Ishikawa (cell line): ENCODE data around the gene TSHZ3.

Experiments used
- CEBPB ChIP-seq: IDR thresholded peaks from 2 replicates; pipeline ENCODE4 v1.6.1; 2012
- EGR1 ChIP-seq: IDR thresholded peaks from 2 replicates; pipeline ENCODE4 v1.6.1; 2012
- EP300 ChIP-seq: IDR thresholded peaks from 2 replicates; pipeline ENCODE4 v1.6.1; 2012; ENCODE audit warnings: borderline replicate concordance
- MAX ChIP-seq: IDR thresholded peaks from 2 replicates; pipeline ENCODE4 v1.6.1; 2012
- RAD21 ChIP-seq: IDR thresholded peaks from 2 replicates; pipeline ENCODE4 v1.6.1; 2012; ENCODE audit warnings: low read depth
- TAF1 ChIP-seq: IDR thresholded peaks from 2 replicates; pipeline ENCODE4 v1.6.1; 2012; ENCODE audit warnings: low read depth, mild to moderate bottlenecking
- TCF12 ChIP-seq: IDR thresholded peaks from 2 replicates; pipeline ENCODE4 v1.6.1; 2012; ENCODE audit warnings: low read depth
- USF1 ChIP-seq: IDR thresholded peaks from 2 replicates; pipeline ENCODE4 v1.6.1; 2012
- YY1 ChIP-seq: IDR thresholded peaks from 2 replicates; pipeline ENCODE4 v1.6.1; 2012; ENCODE audit warnings: low read depth

- TF ChIP-seq EP300 = no peak
- no peak for TF ChIP-seq EGR1
- no peak for TF ChIP-seq YY1
- no peak for TF ChIP-seq MAX
- no peak for TF ChIP-seq TAF1
- TF ChIP-seq RAD21 = no peak
- TF ChIP-seq CEBPB = no peak
- no peak for TF ChIP-seq USF1
- no peak for TF ChIP-seq TCF12
These were observed 88.9 kb downstream of the TSHZ3 start for GRCh38 chr19:31260171-31260933.
